HG03196 (cell line): ENCODE results near the gene MAGI1.
"Not testable (repeated sequence)": the region's sequence is repeated elsewhere in the genome, so short reads cannot be mapped to it uniquely, and the experiment has no call there.

ENCODE experiments used
- ATAC-seq: cut with Tn5 transposase; IDR thresholded peaks from one replicate; pipeline ENCODE4 v1.9.1; 2021; ENCODE audit not compliant: unreplicated experiment

The MAGI1 gene

DNA sequence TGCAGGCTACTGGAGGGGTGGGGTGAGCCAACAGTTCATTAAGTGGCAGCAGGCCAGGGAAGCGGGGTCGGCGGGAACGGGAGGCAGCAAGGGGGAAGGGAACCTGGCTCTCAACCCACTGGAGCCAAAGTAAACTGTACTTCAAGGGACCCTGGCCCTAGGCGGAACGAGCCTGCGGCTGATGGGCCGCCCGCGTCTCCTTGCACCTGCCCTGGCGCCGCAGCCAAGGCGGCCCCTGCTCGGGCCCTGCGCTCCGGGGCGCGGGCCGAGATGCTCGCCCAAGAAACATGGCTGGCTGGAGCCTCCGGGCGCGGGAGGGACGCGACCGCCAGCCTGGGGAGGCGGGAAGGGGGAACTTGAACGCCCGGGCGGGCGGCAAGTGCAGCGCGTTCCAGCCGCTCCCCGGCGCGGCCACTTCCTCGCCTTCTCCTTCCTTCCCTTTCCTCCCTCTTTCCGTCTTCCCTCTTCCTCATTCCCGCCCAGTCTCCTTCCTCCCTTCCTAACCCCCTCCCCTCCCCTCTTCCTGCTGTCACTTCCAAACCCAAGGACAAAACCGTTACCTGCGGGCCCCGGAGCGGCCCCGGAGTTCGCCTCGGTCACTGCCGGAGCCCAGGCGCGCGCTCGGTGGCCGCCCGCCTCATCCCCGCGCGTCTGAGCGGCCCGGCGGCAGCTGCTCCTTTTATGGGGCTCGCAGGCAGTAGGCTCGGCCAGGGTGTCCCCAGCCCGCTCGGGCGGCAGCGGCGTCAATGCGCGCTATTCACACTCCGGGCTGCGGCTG lies 489.7 kb downstream of the MAGI1 start:
- ATAC-seq, result no peak

DNA sequence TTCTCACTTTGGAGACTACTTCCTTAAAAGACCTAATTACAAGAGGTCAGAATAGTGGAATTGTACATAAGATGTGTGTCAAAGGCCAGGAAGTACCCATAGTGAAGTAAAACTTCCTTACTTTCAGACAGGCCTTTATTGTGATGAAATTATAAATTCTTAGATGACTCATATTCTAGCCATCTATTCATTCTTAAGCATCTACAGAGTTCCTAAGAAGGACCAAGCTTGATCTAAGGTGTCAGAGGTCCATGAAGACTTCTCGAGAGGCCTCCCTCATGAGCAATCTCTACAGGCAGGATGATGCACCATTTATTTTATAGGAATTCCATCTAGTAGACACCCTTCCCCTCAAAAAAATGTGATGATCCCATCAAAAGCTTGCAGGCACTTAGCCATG lies 493.3 kb downstream of the MAGI1 start:
- no peak for ATAC-seq

DNA sequence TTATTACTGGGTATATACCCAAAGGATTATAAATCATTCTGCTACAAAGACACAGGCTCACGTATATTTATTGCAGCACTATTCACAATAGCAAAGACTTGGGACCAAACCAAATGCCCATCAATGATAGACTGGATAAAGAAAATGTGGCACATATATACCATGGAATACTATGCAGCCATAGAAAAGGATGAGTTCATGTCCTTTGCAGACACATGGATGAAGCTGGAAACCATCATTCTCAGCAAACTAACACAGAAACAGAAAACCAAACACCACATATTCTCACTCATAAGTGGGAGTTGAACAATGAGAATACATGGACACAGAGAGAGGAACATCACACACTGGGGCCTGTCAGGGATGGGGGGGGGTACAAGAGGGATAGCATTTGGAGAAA lies 495.3 kb downstream of the MAGI1 start:
- ATAC-seq, result not testable (repeated sequence)

DNA sequence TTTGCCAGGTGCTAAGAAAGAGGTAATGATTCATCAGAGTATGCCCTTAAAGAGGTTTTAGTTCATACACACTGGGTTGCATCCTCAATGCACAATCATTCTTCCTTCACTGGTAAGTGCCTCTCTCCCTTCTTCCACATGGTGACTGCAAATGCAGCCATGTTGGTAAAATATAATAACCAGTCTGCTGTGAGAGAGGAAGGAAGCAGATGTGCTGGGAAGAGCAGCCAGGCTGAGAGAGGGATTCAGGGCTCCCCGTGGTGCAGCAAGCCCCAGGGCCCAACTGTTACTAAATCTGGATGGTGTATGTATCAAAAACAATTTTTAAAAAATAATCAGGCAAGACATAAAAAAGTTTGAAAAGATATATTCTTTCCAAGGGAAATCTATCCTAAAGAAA lies 498.1 kb downstream of the MAGI1 start:
- ATAC-seq, result no peak

DNA sequence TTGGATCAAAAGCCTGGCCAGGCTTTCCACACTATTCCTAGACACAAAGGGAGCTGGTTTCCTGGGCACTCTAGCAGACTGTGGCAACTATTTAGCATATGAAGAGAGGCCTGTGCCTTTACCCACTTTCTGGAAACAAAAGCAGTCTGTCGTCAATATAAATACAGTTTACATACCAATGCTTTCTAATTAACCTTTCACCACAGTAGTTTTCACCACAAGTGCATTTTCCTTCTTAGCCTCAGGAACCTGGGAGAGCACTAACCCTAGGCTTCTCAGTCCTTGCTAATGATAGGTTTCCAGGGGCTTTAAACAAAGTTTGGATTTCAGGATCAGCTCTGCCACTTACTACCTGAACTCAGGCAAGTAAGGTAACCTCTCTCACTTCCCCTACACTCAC lies 499.1 kb downstream of the MAGI1 start:
- ATAC-seq, result no peak

DNA sequence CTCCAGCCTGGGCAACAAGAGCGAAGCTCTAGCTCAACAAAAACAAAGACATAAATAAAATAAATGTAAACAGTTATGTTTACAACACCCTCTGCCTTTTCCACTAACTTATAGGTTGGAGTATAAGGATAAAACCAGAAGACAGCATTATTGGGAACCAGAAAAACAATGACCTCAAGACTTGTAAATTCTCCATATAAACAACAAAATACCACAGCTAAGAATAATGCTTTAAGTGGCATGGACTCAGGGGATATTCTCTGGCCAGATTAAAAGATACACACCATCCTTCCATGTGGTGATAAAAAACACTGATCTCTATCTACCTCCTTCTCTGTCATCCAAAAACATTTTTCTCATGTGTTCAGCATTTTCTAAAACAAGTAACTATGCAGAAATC lies 500.6 kb downstream of the MAGI1 start:
- no peak for ATAC-seq

DNA sequence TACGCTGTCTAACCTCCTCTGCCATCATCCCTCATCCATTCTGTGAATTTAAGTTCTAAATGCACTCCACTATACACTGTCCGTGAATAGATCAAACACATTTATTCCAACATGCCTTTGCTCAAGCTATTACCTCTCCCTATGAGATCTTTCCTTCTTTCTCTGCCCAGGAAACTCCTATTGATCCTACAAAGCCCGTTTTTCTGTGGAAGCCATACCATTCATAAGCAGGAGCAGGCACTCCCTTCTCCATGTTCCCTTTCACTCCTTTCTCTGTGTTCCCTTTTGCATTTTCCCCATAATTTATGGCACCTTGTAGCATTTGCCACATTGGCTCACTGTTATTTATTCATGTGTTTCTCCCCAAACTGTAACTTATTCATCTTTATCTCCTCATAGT lies 501.6 kb downstream of the MAGI1 start:
- no peak for ATAC-seq

DNA sequence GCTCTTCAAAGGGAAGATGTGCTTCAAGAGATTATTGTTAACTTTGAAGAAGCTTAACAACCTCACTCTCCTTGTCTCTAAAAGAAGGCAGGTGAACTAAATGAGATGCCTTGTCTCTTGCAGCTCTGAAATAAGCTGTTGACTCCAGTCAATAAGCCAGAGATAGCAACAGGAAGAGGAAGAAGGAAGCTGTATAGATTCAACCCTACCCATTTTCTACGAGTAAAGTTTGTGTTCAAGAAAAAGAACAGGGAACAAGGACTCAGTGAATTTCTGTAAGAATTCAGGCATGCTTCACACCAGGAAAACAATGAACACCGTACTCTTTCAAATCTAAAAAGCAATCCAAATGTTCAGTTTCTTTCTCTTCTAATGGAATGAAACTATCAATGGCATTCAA lies 503.5 kb downstream of the MAGI1 start:
- no peak for ATAC-seq

DNA sequence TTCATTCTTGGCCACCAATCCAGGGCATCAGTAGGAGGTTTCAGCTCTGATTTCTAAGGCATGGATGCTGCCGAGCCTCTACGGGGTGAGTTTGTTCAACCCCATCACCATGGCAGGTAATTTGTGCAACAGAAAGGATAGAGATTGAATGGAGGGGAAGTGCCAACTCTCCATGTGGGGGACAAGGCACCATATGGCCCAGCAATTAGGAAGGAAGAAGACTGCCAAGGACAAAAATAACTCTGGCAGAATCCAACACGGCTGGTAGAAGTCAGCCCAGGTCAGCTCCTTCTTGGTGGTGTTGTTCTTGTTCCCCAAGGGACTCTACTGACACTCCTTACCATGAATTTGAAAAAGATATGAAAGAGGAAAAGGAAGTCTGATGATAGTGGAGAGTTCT lies 503.9 kb downstream of the MAGI1 start:
- ATAC-seq, result no peak

DNA sequence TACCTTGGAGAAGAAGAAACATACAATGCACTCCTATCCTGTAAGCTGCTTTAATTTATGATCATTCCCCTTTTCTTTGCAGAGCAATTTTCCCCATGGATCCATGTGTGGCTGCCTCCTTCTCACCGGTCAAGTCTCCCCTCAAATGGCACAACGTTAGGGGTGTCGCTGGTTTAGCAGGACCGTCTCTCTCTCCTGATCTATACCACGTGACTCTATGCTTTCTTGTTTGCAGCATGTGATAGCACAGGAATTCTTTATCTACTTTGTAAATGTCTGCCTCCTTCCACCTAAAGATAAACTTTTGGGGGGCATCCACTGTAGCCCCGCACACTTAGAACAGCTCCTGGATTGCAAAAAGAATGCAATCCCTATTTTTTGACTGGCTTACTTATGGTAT lies 506.0 kb downstream of the MAGI1 start:
- ATAC-seq, result no peak

DNA sequence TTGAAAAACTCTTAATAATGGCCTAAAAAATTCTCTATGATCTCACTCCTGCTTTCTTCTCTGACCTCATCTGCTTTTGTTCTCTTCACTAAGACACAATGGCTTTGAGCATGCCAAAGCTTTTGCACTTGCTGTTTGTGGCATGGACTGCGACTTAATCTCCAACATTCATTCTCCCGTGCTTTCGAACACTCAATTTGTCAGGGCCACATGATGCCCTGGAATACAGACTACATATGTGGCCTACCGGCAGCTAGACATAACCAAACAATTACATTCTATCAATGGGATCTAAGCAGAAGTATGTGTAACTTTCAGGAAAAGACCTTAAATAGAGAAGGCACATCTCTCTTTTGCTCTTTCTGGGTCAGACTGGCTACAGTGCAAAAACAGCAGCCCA lies 506.5 kb downstream of the MAGI1 start:
- ATAC-seq, result no peak

DNA sequence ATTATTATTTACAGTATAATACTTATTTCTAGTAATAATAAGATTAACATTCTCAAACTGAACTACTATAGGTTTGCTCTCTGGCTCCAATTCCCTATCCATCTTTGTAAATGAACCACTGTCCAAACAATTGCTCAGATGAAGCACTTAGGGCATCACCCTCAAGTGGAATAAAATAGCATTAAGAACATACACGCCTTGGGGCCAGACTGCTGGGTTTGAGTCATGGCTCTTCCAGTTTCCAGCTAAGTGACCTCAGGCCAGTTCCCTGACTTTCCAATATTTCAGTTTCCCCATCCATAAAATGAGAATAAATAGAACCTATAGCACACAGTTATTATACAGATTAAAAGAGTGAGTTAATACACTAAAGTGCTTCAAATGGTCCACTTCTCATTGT lies 507.2 kb downstream of the MAGI1 start:
- no peak for ATAC-seq

DNA sequence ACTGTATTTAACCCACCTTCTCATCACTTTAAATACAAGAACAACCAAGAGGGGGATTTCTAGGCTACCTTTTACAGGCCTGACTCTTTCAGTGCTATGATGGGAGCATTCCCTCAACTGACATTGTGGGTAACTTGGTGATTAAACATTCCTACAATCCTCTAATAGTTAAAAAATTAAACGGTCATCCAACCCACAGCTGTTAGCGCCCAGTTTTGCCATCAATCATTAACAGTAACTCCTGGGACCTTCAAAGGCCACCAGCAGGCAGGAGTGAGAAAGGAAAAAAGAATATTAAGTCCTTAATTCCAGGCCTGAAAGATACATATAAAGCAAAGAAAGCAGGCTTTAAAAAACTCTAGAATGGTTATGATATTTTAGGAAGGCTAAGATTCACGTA lies 512.1 kb downstream of the MAGI1 start:
- ATAC-seq, result no peak

DNA sequence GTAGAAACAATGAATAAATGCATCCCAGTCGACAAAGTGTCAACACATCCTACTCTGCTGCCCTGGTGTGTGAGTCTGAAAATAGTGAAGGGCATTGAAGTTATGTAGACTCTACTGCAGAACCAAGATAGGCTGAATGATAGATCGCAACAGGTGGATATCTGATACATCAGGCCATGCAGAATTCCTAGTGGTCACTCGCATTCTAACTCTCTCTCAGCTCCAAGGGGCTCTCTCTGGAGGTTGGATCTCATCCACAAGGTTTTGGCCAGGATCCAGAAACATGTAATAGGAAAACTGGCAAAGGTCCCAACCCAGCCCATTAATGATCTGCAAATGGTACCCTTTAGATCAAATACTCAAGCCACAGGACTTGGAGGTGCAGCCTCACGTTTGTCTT lies 514.1 kb downstream of the MAGI1 start:
- no peak for ATAC-seq

DNA sequence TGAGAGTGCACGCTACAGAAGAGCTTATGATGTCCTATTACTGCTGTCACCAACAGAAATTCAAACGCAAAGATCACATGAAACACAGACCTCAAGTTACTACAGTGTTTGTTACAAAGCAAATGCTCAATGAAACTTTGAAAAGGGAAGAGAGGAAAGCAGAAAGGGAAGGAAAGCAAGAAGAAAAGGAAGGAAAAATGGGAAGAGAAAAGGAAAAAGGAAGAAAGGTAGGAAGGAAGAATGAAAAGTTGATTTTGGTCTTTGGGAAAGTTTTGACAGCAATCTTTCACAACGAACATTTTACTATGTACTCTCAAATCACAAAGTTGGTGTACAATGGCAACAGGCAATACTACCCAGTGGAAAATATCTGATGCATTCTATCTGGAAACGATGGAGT lies 514.8 kb downstream of the MAGI1 start:
- ATAC-seq, result no peak

DNA sequence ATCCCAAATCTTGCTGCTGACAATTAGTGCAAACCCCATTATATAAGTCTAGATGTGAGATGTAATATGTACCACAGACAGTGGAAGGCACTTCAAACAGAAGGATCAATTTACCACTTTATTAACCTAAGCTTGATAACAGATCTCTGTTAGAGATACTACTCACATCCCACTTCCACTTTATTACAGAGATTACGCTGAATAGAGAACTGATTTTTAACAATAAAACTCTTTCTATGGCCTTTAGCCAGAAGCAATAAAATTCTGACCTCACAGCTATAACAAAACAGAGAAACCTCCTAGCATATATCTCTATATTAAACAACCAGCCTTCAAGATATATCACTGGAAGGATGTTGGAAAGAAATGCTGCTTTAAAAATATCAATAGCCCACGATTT lies 517.7 kb downstream of the MAGI1 start:
- ATAC-seq, result no peak

DNA sequence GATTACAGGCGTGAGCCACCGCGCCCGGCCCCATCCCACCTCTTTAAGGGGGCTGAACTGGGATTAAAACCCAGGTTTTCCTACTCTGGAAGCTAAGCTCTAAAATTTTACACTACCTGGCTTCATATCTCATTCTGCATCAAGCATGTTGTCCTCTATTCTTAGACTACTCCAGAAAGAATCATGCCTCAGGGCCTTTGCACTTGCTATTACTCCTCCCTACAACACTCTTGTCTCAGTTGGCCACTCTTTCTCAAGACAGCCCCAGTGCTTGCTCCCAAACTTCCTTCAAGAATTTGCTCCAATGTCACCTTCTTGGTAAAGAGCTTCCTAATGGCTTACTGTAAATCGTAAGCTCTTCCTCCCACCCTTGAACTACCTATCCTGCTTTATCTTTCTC lies 521.7 kb downstream of the MAGI1 start:
- ATAC-seq, result no peak

DNA sequence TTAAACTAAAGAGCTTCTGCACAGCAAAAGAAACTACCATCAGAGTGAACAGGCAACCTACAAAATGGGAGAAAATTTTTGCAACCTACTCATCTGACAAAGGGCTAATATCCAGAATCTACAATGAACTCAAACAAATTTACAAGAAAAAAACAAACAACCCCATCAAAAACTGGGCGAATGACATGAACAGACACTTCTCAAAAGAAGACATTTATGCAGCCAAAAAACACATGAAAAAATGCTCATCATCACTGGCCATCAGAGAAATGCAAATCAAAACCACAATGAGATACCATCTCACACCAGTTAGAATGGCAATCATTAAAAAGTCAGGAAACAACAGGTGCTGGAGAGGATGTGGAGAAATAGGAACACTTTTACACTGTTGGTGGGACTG lies 524.4 kb downstream of the MAGI1 start:
- ATAC-seq, result not testable (repeated sequence)

DNA sequence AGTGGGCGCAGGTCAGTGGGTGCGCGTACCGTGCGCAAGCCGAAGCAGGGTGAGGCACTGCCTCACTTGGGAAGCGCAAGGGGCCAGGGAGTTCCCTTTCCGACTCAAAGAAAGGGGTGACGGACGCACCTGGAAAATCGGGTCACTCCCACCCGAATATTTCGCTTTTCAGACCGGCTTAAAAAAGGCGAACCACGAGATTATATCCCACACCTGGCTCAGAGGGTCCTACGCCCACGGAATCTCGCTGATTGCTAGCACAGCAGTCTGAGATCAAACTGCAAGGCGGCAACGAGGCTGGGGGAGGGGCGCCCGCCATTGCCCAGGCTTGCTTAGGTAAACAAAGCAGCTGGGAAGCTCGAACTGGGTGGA lies 529.3 kb downstream of the MAGI1 start:
- ATAC-seq, result not testable (repeated sequence)

DNA sequence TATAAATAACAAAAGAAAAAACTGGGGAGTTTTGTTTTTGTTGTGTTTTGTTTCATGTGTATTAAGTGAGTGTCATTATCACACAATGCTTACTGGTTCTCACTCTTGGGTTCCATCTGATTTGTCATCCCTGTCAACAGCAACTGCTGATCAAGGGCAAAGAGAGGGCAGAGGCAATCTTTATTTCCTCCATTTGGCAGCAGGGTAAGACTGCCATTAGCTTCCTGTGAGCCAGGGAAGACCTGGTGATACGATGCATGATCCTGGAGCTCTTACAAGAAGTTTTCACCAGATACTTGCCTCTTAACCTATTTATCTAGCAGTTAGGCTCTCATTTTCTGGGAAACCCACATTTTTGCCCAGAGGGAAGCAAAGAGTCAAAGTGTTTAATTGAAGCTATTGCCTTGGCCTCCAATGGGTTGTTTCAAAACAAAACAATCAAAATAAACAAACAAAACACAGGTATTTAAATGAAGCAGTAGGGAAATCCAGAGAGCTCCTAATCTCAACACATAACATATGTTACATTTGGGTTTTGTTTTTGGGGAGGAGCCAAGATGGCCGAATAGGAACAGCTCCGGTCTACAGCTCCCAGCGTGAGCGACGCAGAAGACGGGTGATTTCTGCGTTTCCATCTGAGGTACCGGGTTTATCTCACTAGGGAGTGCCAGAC lies 529.8 kb downstream of the MAGI1 start:
- no peak for ATAC-seq

DNA sequence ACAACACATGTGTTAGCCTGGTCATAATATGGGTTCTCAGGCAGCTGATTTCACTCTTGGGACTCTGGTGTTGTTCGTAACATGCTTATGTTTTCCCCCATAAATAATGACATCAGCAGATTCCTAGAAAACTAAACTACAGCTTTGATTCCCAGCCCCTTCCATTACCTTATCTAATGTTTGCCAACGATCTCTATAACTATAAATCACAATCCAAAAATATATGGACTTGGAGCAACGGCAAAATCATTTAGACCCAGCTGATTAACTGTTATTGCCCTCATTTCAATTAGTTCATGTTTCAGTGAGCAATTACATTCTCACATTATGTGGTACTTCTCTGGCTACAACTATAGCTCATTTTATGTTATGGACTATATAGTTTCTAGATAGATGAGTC lies 531.3 kb downstream of the MAGI1 start:
- no peak for ATAC-seq

DNA sequence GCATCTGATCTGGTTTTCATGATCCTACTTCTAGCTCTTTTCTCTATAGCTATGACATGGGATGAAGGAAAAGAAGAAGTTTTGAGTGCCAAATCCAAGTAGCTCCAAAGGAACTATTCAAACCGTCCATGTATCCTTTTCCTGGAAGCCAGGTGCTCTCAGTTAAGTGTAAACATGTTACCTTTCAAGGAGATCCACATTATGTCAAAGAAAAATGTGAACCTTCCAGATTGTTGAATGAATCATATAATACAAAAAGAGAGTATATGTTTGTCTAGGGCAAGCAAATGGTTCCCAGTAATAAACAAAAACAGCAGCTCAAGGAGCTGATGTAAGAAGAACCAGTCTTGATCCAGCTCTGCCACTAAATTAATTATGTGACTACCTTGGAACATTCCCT lies 534.9 kb downstream of the MAGI1 start:
- no peak for ATAC-seq

DNA sequence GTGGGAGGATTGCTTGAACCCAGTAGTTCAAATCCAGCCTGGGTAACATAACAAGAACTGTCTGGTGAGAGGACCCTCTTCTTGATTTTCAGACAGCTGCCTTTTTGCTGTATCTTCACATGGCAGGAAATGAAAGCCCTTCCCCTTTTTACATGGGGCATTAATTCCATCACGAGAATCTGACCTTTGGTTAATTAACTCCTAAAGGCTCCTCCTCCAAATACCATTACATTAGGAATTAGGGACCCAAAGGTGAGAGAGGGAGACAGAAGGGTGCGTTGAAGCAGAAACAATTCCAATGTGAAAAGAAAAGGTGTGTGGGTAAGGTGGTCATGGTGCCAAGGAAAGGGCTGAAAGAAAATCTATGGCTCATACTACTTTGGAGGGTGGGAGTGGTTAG lies 536.2 kb downstream of the MAGI1 start:
- no peak for ATAC-seq
